ENCODE measurements around the gene HRK. TPM values are rescaled to one million over a fixed set of nuclear protein-coding genes. Genes with fewer than 3 reads are reported as not detected.

HRK gene
- total and polyA plus RNA-seq, 9 of the 15 experiments (the other 6 are each of a cell fraction or from before 2014, with no cell fraction given), result 0.01 to 0.05 (median 0.04) TPM; not detected in 6

GRCh38 chr12:116918464-116918863 is 37.2 kb upstream of the HRK start (continued):
- TF ChIP-seq YY1 (IDR thresholded peaks at IDR 0.05; ENCODE audit: borderline replicate concordance in 1 of 3, control insufficient read depth in 1 of 3, extremely low read depth in 1 of 3, insufficient read depth in 3 of 3, insufficient read length in 1 of 3, insufficient replicate concordance in 2 of 3, low read depth in 1 of 3, low read length in 2 of 3), result peak in 1 of 3 experiments; percentile 53
- TF ChIP-seq, protein P1, sequence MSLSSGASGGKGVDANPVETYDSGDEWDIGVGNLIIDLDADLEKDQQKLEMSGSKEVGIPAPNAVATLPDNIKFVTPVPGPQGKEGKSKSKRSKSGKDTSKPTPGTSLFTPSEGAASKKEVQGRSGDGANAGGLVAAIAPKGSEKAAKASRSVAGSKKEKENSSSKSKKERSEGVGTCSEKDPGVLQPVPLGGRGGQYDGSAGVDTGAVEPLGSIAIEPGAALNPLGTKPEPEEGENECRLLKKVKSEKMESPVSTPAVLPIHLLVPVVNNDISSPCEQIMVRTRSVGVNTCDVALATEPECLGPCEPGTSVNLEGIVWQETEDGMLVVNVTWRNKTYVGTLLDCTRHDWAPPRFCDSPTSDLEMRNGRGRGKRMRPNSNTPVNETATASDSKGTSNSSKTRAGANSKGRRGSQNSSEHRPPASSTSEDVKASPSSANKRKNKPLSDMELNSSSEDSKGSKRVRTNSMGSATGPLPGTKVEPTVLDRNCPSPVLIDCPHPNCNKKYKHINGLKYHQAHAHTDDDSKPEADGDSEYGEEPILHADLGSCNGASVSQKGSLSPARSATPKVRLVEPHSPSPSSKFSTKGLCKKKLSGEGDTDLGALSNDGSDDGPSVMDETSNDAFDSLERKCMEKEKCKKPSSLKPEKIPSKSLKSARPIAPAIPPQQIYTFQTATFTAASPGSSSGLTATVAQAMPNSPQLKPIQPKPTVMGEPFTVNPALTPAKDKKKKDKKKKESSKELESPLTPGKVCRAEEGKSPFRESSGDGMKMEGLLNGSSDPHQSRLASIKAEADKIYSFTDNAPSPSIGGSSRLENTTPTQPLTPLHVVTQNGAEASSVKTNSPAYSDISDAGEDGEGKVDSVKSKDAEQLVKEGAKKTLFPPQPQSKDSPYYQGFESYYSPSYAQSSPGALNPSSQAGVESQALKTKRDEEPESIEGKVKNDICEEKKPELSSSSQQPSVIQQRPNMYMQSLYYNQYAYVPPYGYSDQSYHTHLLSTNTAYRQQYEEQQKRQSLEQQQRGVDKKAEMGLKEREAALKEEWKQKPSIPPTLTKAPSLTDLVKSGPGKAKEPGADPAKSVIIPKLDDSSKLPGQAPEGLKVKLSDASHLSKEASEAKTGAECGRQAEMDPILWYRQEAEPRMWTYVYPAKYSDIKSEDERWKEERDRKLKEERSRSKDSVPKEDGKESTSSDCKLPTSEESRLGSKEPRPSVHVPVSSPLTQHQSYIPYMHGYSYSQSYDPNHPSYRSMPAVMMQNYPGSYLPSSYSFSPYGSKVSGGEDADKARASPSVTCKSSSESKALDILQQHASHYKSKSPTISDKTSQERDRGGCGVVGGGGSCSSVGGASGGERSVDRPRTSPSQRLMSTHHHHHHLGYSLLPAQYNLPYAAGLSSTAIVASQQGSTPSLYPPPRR (CRISPR knock-in tag; IDR thresholded peaks at IDR 0.05; ENCODE audit: borderline replicate concordance), result no peak
- TF ChIP-seq, protein P2, sequence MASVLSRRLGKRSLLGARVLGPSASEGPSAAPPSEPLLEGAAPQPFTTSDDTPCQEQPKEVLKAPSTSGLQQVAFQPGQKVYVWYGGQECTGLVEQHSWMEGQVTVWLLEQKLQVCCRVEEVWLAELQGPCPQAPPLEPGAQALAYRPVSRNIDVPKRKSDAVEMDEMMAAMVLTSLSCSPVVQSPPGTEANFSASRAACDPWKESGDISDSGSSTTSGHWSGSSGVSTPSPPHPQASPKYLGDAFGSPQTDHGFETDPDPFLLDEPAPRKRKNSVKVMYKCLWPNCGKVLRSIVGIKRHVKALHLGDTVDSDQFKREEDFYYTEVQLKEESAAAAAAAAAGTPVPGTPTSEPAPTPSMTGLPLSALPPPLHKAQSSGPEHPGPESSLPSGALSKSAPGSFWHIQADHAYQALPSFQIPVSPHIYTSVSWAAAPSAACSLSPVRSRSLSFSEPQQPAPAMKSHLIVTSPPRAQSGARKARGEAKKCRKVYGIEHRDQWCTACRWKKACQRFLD (CRISPR knock-in tag; IDR thresholded peaks at IDR 0.05), result 0 out of 2 replicates have a peak, but pooled peaks have one; percentile 8
- TF ChIP-seq TFAM (CRISPR knock-in tag; conservative IDR thresholded peaks at IDR 0.05), result no peak
- peak; percentile 90 for TF ChIP-seq USF1 (CRISPR knock-in tag; IDR thresholded peaks at IDR 0.05)
- no peak for TF ChIP-seq SNRNP70 (optimal IDR thresholded peaks at IDR 0.05; ENCODE audit: low read depth, low read length)
- TF ChIP-seq EP300 (IDR thresholded peaks at IDR 0.05; ENCODE audit: low read length), result no peak; the same call in 1 of the 2 replicates
- TF ChIP-seq HNRNPLL (IDR thresholded peaks at IDR 0.05; ENCODE audit: low read depth, low read length, poor library complexity, severe bottlenecking), result peak; percentile 46
- peak; percentile 82 for TF ChIP-seq RFX5 (IDR thresholded peaks at IDR 0.05; ENCODE audit: low read depth, low read length)
- peak in 1 of 2 experiments; percentile 18; a peak in 1 of 4 replicates for TF ChIP-seq ZNF639 (CRISPR knock-in tag; conservative IDR thresholded peaks at IDR 0.05 in 1 of 2, IDR thresholded peaks at IDR 0.05 in 1 of 2)
- no peak for TF ChIP-seq TOE1 (IDR thresholded peaks at IDR 0.05; ENCODE audit: borderline replicate concordance)
- TF ChIP-seq TOE1 (CRISPR knock-in tag; IDR thresholded peaks at IDR 0.05; ENCODE audit: borderline replicate concordance, low read depth), result no peak
- no peak for TF ChIP-seq TAL1 (IDR thresholded peaks at IDR 0.05)
- TF ChIP-seq ZC3H4 (CRISPR knock-in tag; IDR thresholded peaks at IDR 0.05; ENCODE audit: borderline replicate concordance), result no peak
- TF ChIP-seq NFRKB (IDR thresholded peaks at IDR 0.05; ENCODE audit: low read depth), result 0 out of 2 replicates have a peak, but pooled peaks have one; percentile 41
- TF ChIP-seq CBX3 (IDR thresholded peaks at IDR 0.05; ENCODE audit: borderline replicate concordance in 1 of 2, low read length in 2 of 2), result peak in 1 of 2 experiments; percentile 31; a peak in 1 of 3 replicates
